HG03108 (cell line): ENCODE measurements around the gene HASPIN.
"Not testable (repeated sequence)": the region's sequence is repeated elsewhere in the genome, so short reads cannot be mapped to it uniquely, and the experiment has no call there.

Source experiments
- ATAC-seq: cut with Tn5 transposase; IDR thresholded peaks from one replicate; pipeline ENCODE4 v1.9.1; 2021; ENCODE audit warnings: moderate library complexity; ENCODE audit not compliant: unreplicated experiment

Gene HASPIN

GRCh38 chr17:3734911-3735276 lies 11.2 kb downstream of the HASPIN start:
- ATAC-seq = not testable (repeated sequence)

GRCh38 chr17:3735515-3735914 lies 11.8 kb downstream of the HASPIN start:
- no peak for ATAC-seq

GRCh38 chr17:3738562-3739295 lies 15.0 kb downstream of the HASPIN start:
- ATAC-seq = no peak

- ATAC-seq = no peak
These were observed 15.9 kb downstream of the HASPIN start for GRCh38 chr17:3739422-3740124.

- no peak for ATAC-seq
These were observed 16.9 kb downstream of the HASPIN start for GRCh38 chr17:3740611-3741073.

GRCh38 chr17:3744014-3744413 lies 20.3 kb downstream of the HASPIN start:
- ATAC-seq = no peak

- ATAC-seq = no peak
These were observed 21.4 kb downstream of the HASPIN start for GRCh38 chr17:3745071-3745470.

GRCh38 chr17:3747805-3748204 lies 24.1 kb downstream of the HASPIN start:
- ATAC-seq = no peak

- ATAC-seq = no peak
These were observed 24.9 kb downstream of the HASPIN start for GRCh38 chr17:3748576-3748975.

- ATAC-seq = no peak
These were observed 26.6 kb downstream of the HASPIN start for GRCh38 chr17:3750296-3750695.

GRCh38 chr17:3750926-3751325 lies 27.2 kb downstream of the HASPIN start:
- ATAC-seq = no peak

- ATAC-seq = no peak
These were observed 28.1 kb downstream of the HASPIN start for GRCh38 chr17:3751836-3752235.

GRCh38 chr17:3753624-3754023 lies 29.9 kb downstream of the HASPIN start:
- ATAC-seq = no peak

- no peak for ATAC-seq
These were observed 30.4 kb downstream of the HASPIN start for GRCh38 chr17:3754066-3754457.

- no peak for ATAC-seq
These were observed 31.0 kb downstream of the HASPIN start for GRCh38 chr17:3754458-3755334.

- no peak for ATAC-seq
These were observed 31.8 kb downstream of the HASPIN start for GRCh38 chr17:3755335-3756030.

- ATAC-seq = no peak
These were observed 36.0 kb downstream of the HASPIN start for GRCh38 chr17:3759597-3760216.

- no peak for ATAC-seq
These were observed 37.6 kb downstream of the HASPIN start for GRCh38 chr17:3761036-3761917.

GRCh38 chr17:3761918-3762380 lies 38.2 kb downstream of the HASPIN start:
- ATAC-seq = no peak
